ENCODE data around the gene CD47. TPM values are rescaled to one million over a fixed set of nuclear protein-coding genes. Genes with fewer than 3 reads are reported as not detected.

The CD47 gene
- total and polyA plus RNA-seq, 10 of the 15 experiments (the other 5 are each of a cell fraction or from before 2014, with no cell fraction given) = 22.9 to 175 (median 81.1) TPM

GRCh38 chr3:108093616-108094015 is 2.8 kb upstream of the CD47 start:
- BruUV-seq (replicated peaks) = no TSS peak
- no peak overlapping the region for H3K27ac ChIP-seq (ENCODE audit: control insufficient read depth, insufficient read depth)
- SMC1A ChIA-PET (ENCODE audit: uncharacterized antibody, unreplicated experiment) = interaction anchor here (0.8 to 2.6 kb wide), 4 partner anchors 28 to 40 kb away, joined by 3 to 11 read pairs (median 4); no protein-coding TSS in a partner anchor
- in situ Hi-C loops (cut with MboI) (no loop called here), intact Hi-C loops (cut with micrococcal nuclease; ENCODE audit: unreplicated experiment) (no loop called here)
- ATAC-seq (no peak), DNase-seq (ENCODE audit: low read depth, low spot score) (no peak), FAIRE-seq (no peak)
- RAD21 ChIA-PET (ENCODE audit: unreplicated experiment) = no interaction called here
- no peak overlapping the region for H3K4me2 ChIP-seq (ENCODE audit: control insufficient read depth, insufficient read depth)
- H3K27me3 ChIP-seq (replicated peaks in 1 of 2; ENCODE audit: control insufficient read depth in 2 of 2, insufficient read depth in 2 of 2, low read length in 1 of 2) = no peaks in the 10 kb centered on the region
- H3K79me2 ChIP-seq (ENCODE audit: control insufficient read depth, insufficient read depth, low read length) = peaks cover 32% of the 10 kb centered on the region
- no peak overlapping the region for H3K9ac ChIP-seq (ENCODE audit: control insufficient read depth, insufficient read depth, low read length)
- POLR2A ChIA-PET = interaction anchor here (1.1 kb wide), 1 partner anchor 40 kb away, joined by 3 read pairs; no protein-coding TSS in a partner anchor
- 98% methylated on average over 3 of the region's 3 CpGs for WGBS (ENCODE audit: insufficient coverage, insufficient replicate concordance, low lambda C conversion rate, missing lambda C conversion rate)
- no peaks in the 10 kb centered on the region for H3K36me3 ChIP-seq (ENCODE audit: control insufficient read depth in 2 of 2, insufficient read depth in 2 of 2, low read length in 1 of 2)
- H2AFZ ChIP-seq (ENCODE audit: control insufficient read depth, low read depth, low read length) = no peak overlapping the region
- H3K4me3 ChIP-seq = no peak overlapping the region
- H3K4me1 ChIP-seq (ENCODE audit: control insufficient read depth, insufficient read depth, low read length) = peaks cover 6% of the 10 kb centered on the region; the same call in 1 of the 2 replicates
- CTCF ChIA-PET = interaction anchor here (0.8 to 3.1 kb wide), 2 partner anchors 12 to 32 kb away, joined by 3 to 8 read pairs; no protein-coding TSS in a partner anchor
- H3K9me3 ChIP-seq (replicated peaks; ENCODE audit: control insufficient read depth, insufficient read depth, low read length) = no peaks in the 10 kb centered on the region
- no peaks in the 10 kb centered on the region for H4K20me1 ChIP-seq (ENCODE audit: control insufficient read depth, insufficient read depth)
- TF ChIP-seq FOXM1 (IDR thresholded peaks at IDR 0.05; ENCODE audit: low read depth, low read length) (no peak), ATF7 (IDR thresholded peaks at IDR 0.05; ENCODE audit: low read depth) (no peak), PKNOX1 (IDR thresholded peaks at IDR 0.05) (no peak), HSF1 (IDR thresholded peaks at IDR 0.05; ENCODE audit: low read depth, low read length) (no peak), CHD1 (IDR thresholded peaks at IDR 0.05; ENCODE audit: low read depth, low read length) (no peak), KAT2A (conservative IDR thresholded peaks at IDR 0.05; ENCODE audit: control insufficient read depth, low read depth, low read length) (no peak), E4F1 (IDR thresholded peaks at IDR 0.05; ENCODE audit: borderline replicate concordance, partially characterized antibody) (no peak), BRCA1 (IDR thresholded peaks at IDR 0.05; ENCODE audit: low read depth, low read length) (no peak), BCL11A (IDR thresholded peaks at IDR 0.05; ENCODE audit: low read depth, low read length) (no peak), ZSCAN29 (IDR thresholded peaks at IDR 0.05) (no peak), REST (IDR thresholded peaks at IDR 0.05; ENCODE audit: low read depth, low read length) (no peak), SREBF2 (IDR thresholded peaks at IDR 0.05; ENCODE audit: low read length) (no peak), JUNB (IDR thresholded peaks at IDR 0.05) (no peak), BMI1 (IDR thresholded peaks at IDR 0.05; ENCODE audit: borderline replicate concordance) (no peak), GABPA (IDR thresholded peaks at IDR 0.05; ENCODE audit: low read depth) (no peak), CBX5 (IDR thresholded peaks at IDR 0.05; ENCODE audit: low read depth) (no peak)
